ENCODE data around the gene MRPS18B.

DNA sequence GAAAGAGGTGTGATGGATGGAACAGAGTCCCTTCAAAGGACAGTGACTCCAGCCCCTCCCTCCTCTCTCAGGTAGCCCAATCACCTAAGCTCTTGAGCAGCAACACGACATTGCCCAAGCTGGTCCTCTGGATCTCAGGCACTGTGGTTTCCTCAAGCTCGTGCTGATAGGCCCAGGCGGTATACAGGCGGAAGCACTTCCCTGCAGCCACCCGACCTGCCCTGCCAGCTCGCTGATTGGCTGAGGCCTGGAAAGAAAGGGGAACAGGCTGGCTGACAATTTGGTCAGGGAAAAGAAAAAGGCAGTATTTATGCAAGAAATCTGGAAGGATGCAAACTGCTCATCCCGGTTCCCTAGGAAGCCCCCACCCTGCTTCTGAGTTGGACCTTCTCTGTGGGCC lies 38.9 kb downstream of the MRPS18B start:
- TF ChIP-seq, protein P1, sequence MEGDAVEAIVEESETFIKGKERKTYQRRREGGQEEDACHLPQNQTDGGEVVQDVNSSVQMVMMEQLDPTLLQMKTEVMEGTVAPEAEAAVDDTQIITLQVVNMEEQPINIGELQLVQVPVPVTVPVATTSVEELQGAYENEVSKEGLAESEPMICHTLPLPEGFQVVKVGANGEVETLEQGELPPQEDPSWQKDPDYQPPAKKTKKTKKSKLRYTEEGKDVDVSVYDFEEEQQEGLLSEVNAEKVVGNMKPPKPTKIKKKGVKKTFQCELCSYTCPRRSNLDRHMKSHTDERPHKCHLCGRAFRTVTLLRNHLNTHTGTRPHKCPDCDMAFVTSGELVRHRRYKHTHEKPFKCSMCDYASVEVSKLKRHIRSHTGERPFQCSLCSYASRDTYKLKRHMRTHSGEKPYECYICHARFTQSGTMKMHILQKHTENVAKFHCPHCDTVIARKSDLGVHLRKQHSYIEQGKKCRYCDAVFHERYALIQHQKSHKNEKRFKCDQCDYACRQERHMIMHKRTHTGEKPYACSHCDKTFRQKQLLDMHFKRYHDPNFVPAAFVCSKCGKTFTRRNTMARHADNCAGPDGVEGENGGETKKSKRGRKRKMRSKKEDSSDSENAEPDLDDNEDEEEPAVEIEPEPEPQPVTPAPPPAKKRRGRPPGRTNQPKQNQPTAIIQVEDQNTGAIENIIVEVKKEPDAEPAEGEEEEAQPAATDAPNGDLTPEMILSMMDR (IDR thresholded peaks at IDR 0.05; ENCODE audit: low read depth, low read length), result no peak
- TF ChIP-seq POLR2A (IDR thresholded peaks at IDR 0.05; ENCODE audit: extremely low read depth, insufficient read length) (no peak), MYC (IDR thresholded peaks at IDR 0.05; ENCODE audit: low read depth, low read length) (no peak)
- TF ChIP-seq, protein P2, sequence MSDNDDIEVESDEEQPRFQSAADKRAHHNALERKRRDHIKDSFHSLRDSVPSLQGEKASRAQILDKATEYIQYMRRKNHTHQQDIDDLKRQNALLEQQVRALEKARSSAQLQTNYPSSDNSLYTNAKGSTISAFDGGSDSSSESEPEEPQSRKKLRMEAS (IDR thresholded peaks at IDR 0.05; ENCODE audit: low read depth, low read length), result no peak
